GM12878 (cell line): ENCODE data around the gene C11orf58. TPM values are rescaled to one million over a fixed set of nuclear protein-coding genes. Genes with fewer than 3 reads are reported as not detected.

Experiments used
- BHLHE40 ChIP-seq, 2 experiments: fragments of 450-650 bp in 1 of 2; IDR thresholded peaks; 2 replicates each; pipeline ENCODE4 v1.6.1; 2011 to 2017; ENCODE audit warnings: low read depth in 2 of 2, borderline replicate concordance in 1 of 2, improper control_type of control experiment in 1 of 2, low read length in 1 of 2, mild to moderate bottlenecking in 1 of 2
- E4F1 ChIP-seq: fragments of 450-650 bp; IDR thresholded peaks from 2 replicates; pipeline ENCODE4 v1.6.1; 2018; ENCODE audit warnings: borderline replicate concordance, mild to moderate bottlenecking; ENCODE audit not compliant: partially characterized antibody
- EED ChIP-seq: sonication (generic); IDR thresholded peaks from 2 replicates; pipeline ENCODE4 v1.6.1; 2016; ENCODE audit warnings: antibody characterized with exemption, low read depth
- EP300 ChIP-seq, 2 experiments: fragments of 150-350 bp in 1 of 2; IDR thresholded peaks; 2 replicates each; pipeline ENCODE4 v1.6.1; 2011 to 2012; ENCODE audit warnings: low read depth in 2 of 2, low read length in 2 of 2, borderline replicate concordance in 1 of 2, improper control_type of control experiment in 1 of 2, inconsistent platforms in 1 of 2; ENCODE audit not compliant: control insufficient read depth in 1 of 2
- EZH2 ChIP-seq: IDR thresholded peaks from 2 replicates; pipeline ENCODE4 v1.6.1; 2012; ENCODE audit warnings: low read depth, mild to moderate bottlenecking, control low read depth, inconsistent platforms, low read length, borderline replicate concordance; ENCODE audit not compliant: control insufficient read depth
- IRF3 ChIP-seq: fragments of 450-650 bp; IDR thresholded peaks from 2 replicates; pipeline ENCODE4 v1.6.1; 2014; ENCODE audit warnings: mild to moderate bottlenecking
- KAT2A ChIP-seq: conservative IDR thresholded peaks from 2 replicates; pipeline ENCODE4 v1.6.1; 2011; ENCODE audit warnings: low read depth, low read length; ENCODE audit not compliant: control insufficient read depth
- MLLT1 ChIP-seq: fragments of 450-650 bp; IDR thresholded peaks from 2 replicates; pipeline ENCODE4 v1.6.1; 2016; ENCODE audit warnings: mild to moderate bottlenecking
- NFYB ChIP-seq: IDR thresholded peaks from 2 replicates; pipeline ENCODE4 v1.6.1; 2011; ENCODE audit warnings: low read depth, mild to moderate bottlenecking, low read length, improper control_type of control experiment, moderate library complexity; ENCODE audit not compliant: insufficient read depth
- NR2C1 ChIP-seq: fragments of 450-650 bp; IDR thresholded peaks from 2 replicates; pipeline ENCODE4 v1.6.1; 2017; ENCODE audit warnings: antibody characterized with exemption, mild to moderate bottlenecking, moderate library complexity
- NR2C2 ChIP-seq: IDR thresholded peaks from 2 replicates; pipeline ENCODE4 v1.6.1; 2011; ENCODE audit warnings: borderline replicate concordance, low read depth; ENCODE audit not compliant: control insufficient read depth, insufficient read length
- POLR2A ChIP-seq: IDR thresholded peaks from 2 replicates; pipeline ENCODE4 v1.6.1; 2011; ENCODE audit warnings: low read depth, mild to moderate bottlenecking, low read length
- RUNX3 ChIP-seq: IDR thresholded peaks from 2 replicates; pipeline ENCODE4 v1.6.1; 2012; ENCODE audit warnings: low read length, inconsistent platforms
- SP1 ChIP-seq: IDR thresholded peaks from one replicate; pipeline ENCODE4 v1.6.1; 2011; ENCODE audit warnings: low read depth, low read length
- SPI1 ChIP-seq: IDR thresholded peaks from 2 replicates; pipeline ENCODE4 v1.6.1; 2011; ENCODE audit warnings: low read depth, mild to moderate bottlenecking, low read length, moderate library complexity, borderline replicate concordance; ENCODE audit not compliant: insufficient read depth
- SREBF2 ChIP-seq: IDR thresholded peaks from 2 replicates; pipeline ENCODE4 v1.6.1; 2012; ENCODE audit warnings: mild to moderate bottlenecking, low read length
- STAT3 ChIP-seq: IDR thresholded peaks from 2 replicates; pipeline ENCODE4 v1.6.1; 2011; ENCODE audit warnings: low read depth, low read length, improper control_type of control experiment
- SUZ12 ChIP-seq: fragments of 200-600 bp; sonication (generic); IDR thresholded peaks from one replicate; pipeline ENCODE4 v1.6.1; 2018; ENCODE audit warnings: antibody characterized with exemption, mild to moderate bottlenecking; ENCODE audit not compliant: unreplicated experiment
- TAF1 ChIP-seq: IDR thresholded peaks from 2 replicates; pipeline ENCODE4 v1.6.1; 2011; ENCODE audit warnings: mild to moderate bottlenecking, low read depth, low read length, borderline replicate concordance
- ZBTB11 ChIP-seq: fragments of 450-650 bp; formaldehyde crosslinking; IDR thresholded peaks from 2 replicates; pipeline ENCODE4 v1.5.0; 2022; ENCODE audit warnings: mild to moderate bottlenecking, missing genetic modification characterization
- ZNF622 ChIP-seq: fragments of 450-650 bp; IDR thresholded peaks from 2 replicates; pipeline ENCODE4 v1.6.1; 2017; ENCODE audit warnings: mild to moderate bottlenecking, inconsistent platforms
- polyA plus RNA-seq, 11 experiments: library from polyadenylated mRNA; depleted of rRNA in 4 of 11; unstranded in 6 of 11; stranded (reverse) in 5 of 11; fragments of >200 nt; fragmentation: Nextera tagmentation in 4 of 11; fragmentation: Illumina TruSeq in 1 of 11; extraction: Ambion mirVana in 4 of 11; extraction: Trizol in 1 of 11; gene quantifications; 1 replicate in 1 of 11; 2 replicates in 10 of 11; pipeline versions ENCODE4 v1.2.1 to v1.2.3, GENCODE V29; 2011 to 2016; ENCODE audit warnings: inconsistent platforms in 2 of 11, missing spikeins in 2 of 11, low read depth in 1 of 11
- total RNA-seq, 4 experiments: library from RNA; depleted of rRNA in 3 of 4; stranded (reverse); fragments of >200 nt in 3 of 4; fragmentation: Illumina TruSeq in 1 of 4; extraction: Trizol in 1 of 4; gene quantifications; 2 replicates each; pipeline versions ENCODE4 v1.2.1 to v1.2.3, GENCODE V29; 2013 to 2021

The C11orf58 gene
- total and polyA plus RNA-seq, 10 of the 15 experiments (the other 5 are each of a cell fraction or from before 2014, with no cell fraction given), result 98.2 to 379 (median 211) TPM

GRCh38 chr11:16738193-16738946, at the start of gene C11orf58 (continued):
- TF ChIP-seq POLR2A, result peak; percentile 98
- TF ChIP-seq TAF1, result peak; percentile 84
- TF ChIP-seq NR2C1, result peak; percentile 92
- no peak for TF ChIP-seq ZBTB11 (CRISPR knock-in tag)
- TF ChIP-seq BHLHE40 (IDR thresholded peaks at IDR 0.05; ENCODE audit: borderline replicate concordance in 1 of 2, low read depth in 2 of 2, low read length in 1 of 2), result 0 out of 4 replicates have a peak, but pooled peaks have one; percentile 3 to 14
- no peak for TF ChIP-seq NR2C2
- TF ChIP-seq IRF3, result 0 out of 2 replicates have a peak, but pooled peaks have one; percentile 14
- TF ChIP-seq EP300 (IDR thresholded peaks at IDR 0.05; ENCODE audit: borderline replicate concordance in 1 of 2, control insufficient read depth in 1 of 2, low read depth in 2 of 2, low read length in 2 of 2), result no peak
- 0 out of 2 replicates have a peak, but pooled peaks have one; percentile 42 for TF ChIP-seq EED
- TF ChIP-seq SREBF2, result no peak
- TF ChIP-seq STAT3, result no peak
- no peak for TF ChIP-seq SUZ12
- TF ChIP-seq SPI1, result 0 out of 2 replicates have a peak, but pooled peaks have one; percentile 12
- peak; percentile 56 for TF ChIP-seq RUNX3
- no peak for TF ChIP-seq KAT2A
- no peak for TF ChIP-seq E4F1
- TF ChIP-seq ZNF622, result no peak
- TF ChIP-seq MLLT1, result peak; percentile 84
- no peak for TF ChIP-seq EZH2
- no peak for TF ChIP-seq SP1
- TF ChIP-seq NFYB, result no peak
